GM12873 (cell line): Measurements from ENCODE around the gene BAIAP3.

Experiments used
- TF ChIP-seq, protein P1 (sequence below): IDR thresholded peaks from 2 replicates; pipeline ENCODE4 v1.5.1; 2012; ENCODE audit warnings: low read depth, mild to moderate bottlenecking, moderate library complexity, low read length, control low read depth; ENCODE audit not compliant: insufficient read depth; ENCODE audit errors: missing control alignments

The BAIAP3 gene

DNA sequence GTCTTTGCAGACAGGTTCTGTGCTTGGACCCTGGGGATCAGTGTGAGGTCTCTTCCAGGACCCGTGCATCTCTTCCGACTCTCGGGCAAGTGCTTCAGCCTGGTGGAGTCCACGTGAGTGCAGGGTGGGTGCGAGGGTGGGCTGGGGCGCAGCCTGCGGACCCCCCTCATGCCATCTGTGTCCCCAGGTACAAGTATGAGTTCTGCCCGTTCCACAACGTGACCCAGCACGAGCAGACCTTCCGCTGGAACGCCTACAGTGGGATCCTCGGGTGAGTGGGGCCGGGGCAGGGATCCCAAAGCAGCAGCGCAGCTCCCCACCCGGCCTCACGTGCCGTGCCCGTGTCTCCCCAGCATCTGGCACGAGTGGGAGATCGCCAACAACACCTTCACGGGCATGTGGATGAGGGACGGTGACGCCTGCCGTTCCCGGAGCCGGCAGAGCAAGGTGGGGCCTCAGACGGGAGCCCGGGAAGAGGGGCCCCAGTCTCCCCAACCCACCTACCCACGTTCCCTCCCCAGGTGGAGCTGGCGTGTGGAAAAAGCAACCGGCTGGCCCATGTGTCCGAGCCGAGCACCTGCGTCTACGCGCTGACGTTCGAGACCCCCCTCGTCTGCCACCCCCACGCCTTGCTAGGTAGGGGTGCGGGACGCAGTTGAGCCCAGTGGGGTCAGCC lies 28.4 kb downstream of the BAIAP3 start:
- TF ChIP-seq, protein P1, sequence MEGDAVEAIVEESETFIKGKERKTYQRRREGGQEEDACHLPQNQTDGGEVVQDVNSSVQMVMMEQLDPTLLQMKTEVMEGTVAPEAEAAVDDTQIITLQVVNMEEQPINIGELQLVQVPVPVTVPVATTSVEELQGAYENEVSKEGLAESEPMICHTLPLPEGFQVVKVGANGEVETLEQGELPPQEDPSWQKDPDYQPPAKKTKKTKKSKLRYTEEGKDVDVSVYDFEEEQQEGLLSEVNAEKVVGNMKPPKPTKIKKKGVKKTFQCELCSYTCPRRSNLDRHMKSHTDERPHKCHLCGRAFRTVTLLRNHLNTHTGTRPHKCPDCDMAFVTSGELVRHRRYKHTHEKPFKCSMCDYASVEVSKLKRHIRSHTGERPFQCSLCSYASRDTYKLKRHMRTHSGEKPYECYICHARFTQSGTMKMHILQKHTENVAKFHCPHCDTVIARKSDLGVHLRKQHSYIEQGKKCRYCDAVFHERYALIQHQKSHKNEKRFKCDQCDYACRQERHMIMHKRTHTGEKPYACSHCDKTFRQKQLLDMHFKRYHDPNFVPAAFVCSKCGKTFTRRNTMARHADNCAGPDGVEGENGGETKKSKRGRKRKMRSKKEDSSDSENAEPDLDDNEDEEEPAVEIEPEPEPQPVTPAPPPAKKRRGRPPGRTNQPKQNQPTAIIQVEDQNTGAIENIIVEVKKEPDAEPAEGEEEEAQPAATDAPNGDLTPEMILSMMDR: no peak

DNA sequence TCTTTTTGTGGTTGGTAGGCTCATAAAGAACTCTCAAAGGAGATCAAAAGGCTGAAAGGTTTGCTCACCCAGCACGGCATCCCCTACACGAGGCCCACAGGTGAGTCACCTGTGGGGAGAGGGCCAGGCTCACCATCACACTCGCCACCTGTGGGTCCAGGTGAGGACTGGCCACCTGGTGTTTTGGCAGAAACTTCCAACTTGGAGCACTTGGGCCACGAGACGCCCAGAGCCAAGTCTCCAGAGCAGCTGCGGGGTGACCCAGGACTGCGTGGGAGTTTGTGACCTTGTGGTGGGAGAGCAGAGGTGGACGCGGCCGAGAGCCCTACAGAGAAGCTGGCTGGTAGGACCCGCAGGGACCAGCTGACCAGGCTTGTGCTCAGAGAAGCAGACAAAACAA lies 29.4 kb downstream of the BAIAP3 start:
- TF ChIP-seq, protein P1: no peak

DNA sequence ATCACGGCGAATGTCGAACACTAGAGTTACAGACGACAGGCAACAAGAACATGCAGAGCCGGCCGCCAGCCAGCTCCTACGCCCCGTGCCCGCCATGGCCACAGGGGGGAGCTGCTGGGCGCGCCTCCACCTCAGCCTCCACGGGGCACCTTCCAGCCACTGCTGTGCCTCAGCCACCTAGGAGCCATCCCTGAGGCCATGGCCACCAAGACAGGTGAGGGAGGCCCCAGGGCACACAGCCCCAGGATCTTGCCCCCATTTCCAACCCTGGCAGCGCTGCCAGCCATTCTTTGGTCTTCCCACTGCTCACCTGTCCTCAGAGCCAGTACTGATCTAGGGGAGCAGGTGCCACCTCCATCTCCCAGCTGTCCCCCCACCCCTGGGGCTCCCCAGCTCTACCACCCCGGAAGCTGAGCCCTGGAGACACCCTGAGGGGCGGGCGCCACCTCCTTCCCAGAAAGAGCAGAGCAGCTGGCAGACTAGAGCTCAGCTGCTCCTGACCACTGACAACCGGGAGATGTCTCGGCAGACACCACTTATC lies 30.1 kb downstream of the BAIAP3 start:
- TF ChIP-seq, protein P1: peak; percentile 94

DNA sequence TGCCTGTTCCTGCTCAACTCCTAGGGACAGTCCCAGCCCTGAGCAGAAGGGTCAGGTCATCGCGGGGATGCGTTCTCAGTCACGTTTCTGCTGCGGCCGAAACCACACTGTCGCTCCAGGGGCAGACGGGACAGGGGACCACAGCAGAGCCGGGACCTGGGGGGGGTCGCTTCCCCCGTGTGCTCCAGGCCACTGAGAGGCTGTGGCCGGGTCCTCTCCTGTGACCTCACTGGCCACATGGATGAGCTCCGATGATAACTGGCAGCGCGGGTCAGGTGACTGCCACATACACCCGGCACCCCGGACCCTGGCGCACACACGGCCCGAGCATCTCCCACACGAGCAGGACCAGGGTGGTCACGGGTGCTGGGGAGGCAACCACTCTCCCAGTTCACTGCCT lies 31.1 kb downstream of the BAIAP3 start:
- TF ChIP-seq, protein P1: no peak

DNA sequence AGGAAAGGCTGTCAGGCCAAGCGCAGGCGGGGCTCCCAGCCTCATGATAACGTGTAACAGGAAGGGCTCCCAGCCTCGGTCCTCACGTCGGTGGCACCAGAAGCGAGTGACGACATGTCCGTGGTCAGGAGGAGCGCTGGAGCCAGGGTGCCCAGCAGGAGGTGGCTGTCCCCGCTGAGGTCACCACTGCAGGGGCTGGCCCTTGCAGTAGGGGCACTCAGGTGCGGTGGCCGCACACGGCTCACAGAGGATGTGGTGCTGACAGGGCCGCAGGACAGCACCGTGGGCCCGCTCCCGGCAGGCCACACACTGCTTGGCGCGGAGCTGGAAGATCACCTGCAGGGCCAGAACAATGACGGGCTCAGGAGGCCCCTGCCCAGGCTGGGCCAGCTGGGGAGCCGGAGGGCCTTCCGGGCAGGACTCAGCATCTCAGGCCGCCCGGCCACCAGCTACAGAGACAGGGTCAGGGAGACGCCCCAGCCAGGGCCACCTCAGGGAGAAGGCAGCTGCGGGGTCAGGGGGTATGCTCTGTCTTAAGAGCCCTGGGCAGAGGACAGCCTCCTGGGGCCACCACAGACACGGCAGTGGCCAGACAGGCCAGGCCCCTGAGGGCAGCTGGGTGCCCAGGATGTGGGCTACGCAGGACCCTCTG lies 32.7 kb downstream of the BAIAP3 start:
- TF ChIP-seq, protein P1: no peak

DNA sequence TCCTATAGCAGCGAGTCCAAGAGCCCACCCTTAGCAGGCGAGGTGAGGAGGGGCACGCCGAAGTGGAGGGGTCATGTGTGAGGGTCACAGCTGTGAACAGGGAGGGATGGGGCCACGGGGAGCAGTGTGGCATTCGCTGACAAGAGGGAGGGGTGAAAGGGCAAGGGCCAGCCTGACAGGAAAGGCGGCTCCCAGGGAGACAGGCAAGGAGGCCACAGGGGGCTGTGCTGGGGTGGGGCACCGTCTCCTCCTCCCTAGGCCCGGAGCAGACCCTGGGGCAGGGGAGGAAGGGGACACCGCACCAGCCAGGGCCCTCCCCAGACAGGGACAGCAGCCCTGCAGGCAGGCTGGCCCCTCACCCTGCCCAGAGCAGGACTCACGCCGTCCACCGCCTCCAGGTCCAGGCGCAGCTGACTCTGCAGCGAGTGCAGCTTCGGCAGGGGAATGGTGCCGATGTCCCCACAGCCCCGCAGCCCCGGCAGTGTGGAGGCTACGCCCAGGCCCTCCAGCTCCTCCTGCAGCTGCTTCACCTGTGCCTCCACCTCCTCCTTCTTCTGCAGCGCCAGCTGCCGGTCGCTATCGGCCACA lies 33.4 kb downstream of the BAIAP3 start:
- TF ChIP-seq, protein P1: no peak

DNA sequence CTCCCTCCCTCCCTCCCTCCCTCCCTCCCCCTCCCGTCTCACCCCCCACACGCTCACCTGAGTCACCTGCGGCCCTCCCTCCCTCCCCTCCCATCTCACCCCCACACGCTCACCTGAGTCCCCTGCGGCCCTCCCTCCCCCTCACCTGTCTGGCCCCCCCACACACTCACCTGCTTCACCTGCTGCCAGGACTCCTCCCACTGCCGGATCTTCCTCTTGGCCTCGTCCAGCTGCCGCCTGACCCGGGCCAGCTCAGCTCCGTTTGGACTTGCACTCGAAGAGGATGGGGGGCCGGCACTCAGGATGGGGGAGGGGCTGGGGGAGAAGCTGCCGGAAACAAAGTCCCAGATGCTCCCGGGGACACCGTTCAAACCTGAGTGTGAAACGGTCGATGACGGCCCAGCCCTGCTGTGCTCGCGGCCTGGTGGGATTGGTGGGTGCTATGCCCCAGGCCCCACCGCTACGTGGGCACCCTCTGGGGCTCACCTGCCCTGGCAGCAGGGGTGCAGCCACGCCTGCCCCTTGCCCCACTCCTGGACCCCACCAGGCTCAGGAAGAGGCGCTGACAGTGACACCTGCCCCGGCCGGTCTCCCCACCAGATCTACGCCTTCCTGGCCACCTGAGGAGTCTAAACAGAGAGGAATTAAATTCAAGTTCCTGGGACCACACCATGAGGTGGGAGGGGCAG lies 34.2 kb downstream of the BAIAP3 start:
- TF ChIP-seq, protein P1: no peak
